ENCODE results near the gene WDR43.

The WDR43 gene

DNA sequence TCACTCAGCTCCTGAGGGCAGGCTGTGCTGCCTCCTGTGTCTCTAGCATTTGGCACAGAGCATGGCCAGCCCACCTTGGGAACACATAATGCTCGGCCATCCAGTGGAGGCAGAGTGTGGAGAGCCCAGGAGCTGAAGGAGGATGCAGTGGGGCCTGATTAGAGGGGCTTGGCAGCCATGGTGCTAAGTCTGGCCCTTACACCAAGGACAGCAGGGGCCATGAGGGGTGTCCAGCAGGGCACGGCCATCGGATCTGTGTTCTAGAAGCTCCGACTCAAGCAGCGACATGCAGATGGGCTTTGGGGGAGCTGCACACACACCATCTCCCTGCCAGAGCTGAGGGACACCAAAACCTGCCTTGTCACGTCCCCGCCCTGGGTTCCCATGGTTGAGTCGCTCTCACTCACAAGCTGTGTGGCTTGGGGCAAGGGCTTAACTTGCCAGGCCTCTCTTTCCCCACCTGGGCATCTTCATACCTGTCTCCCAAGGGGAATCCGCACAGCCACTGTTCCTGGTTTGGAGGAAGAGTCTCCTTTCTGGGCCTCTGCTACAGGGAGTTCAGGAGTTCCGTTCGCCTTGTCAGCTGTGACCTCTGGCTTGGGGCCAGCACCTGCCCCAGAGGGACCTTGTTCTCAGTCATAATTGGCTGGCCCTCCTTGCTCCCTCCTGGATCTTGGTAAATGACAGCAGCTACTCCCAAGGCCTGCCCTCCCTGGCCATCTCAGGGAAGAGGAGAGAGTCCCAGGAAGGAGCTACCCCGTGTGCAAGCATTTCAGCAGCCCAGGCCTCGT, 85.3 kb downstream of the WDR43 start:
- no peak overlapping the region for H3K27ac ChIP-seq (ENCODE audit: low read length, poor library complexity, severe bottlenecking)
- peak overlapping the region; percentile 19 for H4K91ac ChIP-seq (ENCODE audit: low read length)
- H3K79me1 ChIP-seq (replicated peaks; ENCODE audit: low read length, poor library complexity, severe bottlenecking) = no peaks in the 10 kb centered on the region
- H2BK120ac ChIP-seq (ENCODE audit: low read depth, low read length) = no peak overlapping the region
- H2BK15ac ChIP-seq (ENCODE audit: low read depth, poor library complexity, severe bottlenecking) = no peak overlapping the region
- no peaks in the 10 kb centered on the region for H3K9me3 ChIP-seq (ENCODE audit: control insufficient read depth, low read length)
- 79% methylated on average over 13 of the region's 13 CpGs for WGBS
- H3K27me3 ChIP-seq (ENCODE audit: control insufficient read depth in 1 of 2, insufficient read depth in 1 of 2, low read length in 2 of 2) = peaks cover 0 to 32% of the 10 kb centered on the region in 2 experiments
- no peak overlapping the region for H2BK5ac ChIP-seq (ENCODE audit: low read depth, low read length, poor library complexity, severe bottlenecking)
- H3K9ac ChIP-seq (ENCODE audit: low read length) = no peak overlapping the region
- H3K4me3 ChIP-seq (ENCODE audit: insufficient read depth in 1 of 2, low read depth in 1 of 2, low read length in 2 of 2) = no peak overlapping the region
- no peak overlapping the region for H4K8ac ChIP-seq (ENCODE audit: low read length)
- H3K18ac ChIP-seq (ENCODE audit: low read depth in 1 of 2, low read length in 2 of 2) = no peak overlapping the region
- DNase-seq = no peak
- no peak overlapping the region for H2AFZ ChIP-seq (ENCODE audit: low read depth, low read length)
- no peak overlapping the region for H2BK12ac ChIP-seq (ENCODE audit: low read length in 2 of 2)
- no peak overlapping the region for H3K4me2 ChIP-seq (ENCODE audit: low read length, poor library complexity, severe bottlenecking)
- H2AK5ac ChIP-seq (ENCODE audit: low read length, severe bottlenecking) = no peak overlapping the region
- H3K4me1 ChIP-seq (ENCODE audit: control insufficient read depth, insufficient read depth, low read depth, low read length) = peaks cover 16% of the 10 kb centered on the region
- no peaks in the 10 kb centered on the region for H3K36me3 ChIP-seq (ENCODE audit: control insufficient read depth in 1 of 2, insufficient read depth in 2 of 2, low read depth in 1 of 2, low read length in 2 of 2)
- H3K23ac ChIP-seq (ENCODE audit: low read length in 2 of 2) = no peak overlapping the region
- peak overlapping the region in 1 of 2 experiments; percentile 9 for H3K14ac ChIP-seq (ENCODE audit: low read length in 2 of 2)
- H3K4ac ChIP-seq (ENCODE audit: low read depth in 1 of 2, low read length in 2 of 2) = no peak overlapping the region

- Histone ChIP-seq H4K8ac (ENCODE audit: low read length) (no peak overlapping the region), H4K91ac (ENCODE audit: low read length) (no peak overlapping the region), H2AFZ (ENCODE audit: low read depth, low read length) (no peak overlapping the region), H3K27me3 (ENCODE audit: control insufficient read depth in 1 of 2, insufficient read depth in 1 of 2, low read length in 2 of 2) (peaks cover 0 to 32% of the 10 kb centered on the region in 2 experiments), H2BK15ac (ENCODE audit: low read depth, poor library complexity, severe bottlenecking) (no peak overlapping the region), H3K4me2 (ENCODE audit: low read length, poor library complexity, severe bottlenecking) (no peak overlapping the region), H3K36me3 (ENCODE audit: control insufficient read depth in 1 of 2, insufficient read depth in 2 of 2, low read depth in 1 of 2, low read length in 2 of 2) (no peaks in the 10 kb centered on the region), H3K23ac (ENCODE audit: low read length in 2 of 2) (no peak overlapping the region), H3K14ac (ENCODE audit: low read length in 2 of 2) (no peak overlapping the region), H3K4ac (ENCODE audit: low read depth in 1 of 2, low read length in 2 of 2) (no peak overlapping the region), H2BK12ac (ENCODE audit: low read length in 2 of 2) (no peak overlapping the region), H2BK120ac (ENCODE audit: low read depth, low read length) (no peak overlapping the region), H3K9me3 (ENCODE audit: control insufficient read depth, low read length) (no peaks in the 10 kb centered on the region), H2BK5ac (ENCODE audit: low read depth, low read length, poor library complexity, severe bottlenecking) (no peak overlapping the region), H3K18ac (ENCODE audit: low read depth in 1 of 2, low read length in 2 of 2) (no peak overlapping the region), H3K9ac (ENCODE audit: low read length) (peak overlapping the region; percentile 9), H3K27ac (ENCODE audit: low read length, poor library complexity, severe bottlenecking) (no peak overlapping the region), H3K4me1 (ENCODE audit: control insufficient read depth, insufficient read depth, low read depth, low read length) (peaks cover 16% of the 10 kb centered on the region), H2AK5ac (ENCODE audit: low read length, severe bottlenecking) (no peak overlapping the region), H3K4me3 (ENCODE audit: insufficient read depth in 1 of 2, low read depth in 1 of 2, low read length in 2 of 2) (no peak overlapping the region), H3K79me1 (replicated peaks; ENCODE audit: low read length, poor library complexity, severe bottlenecking) (no peaks in the 10 kb centered on the region)
- no peak for DNase-seq
- WGBS = 93% methylated on average over 3 of the region's 3 CpGs
Measured at GRCh38 chr2:28980368-28981015, 86.0 kb downstream of the WDR43 start.

DNA sequence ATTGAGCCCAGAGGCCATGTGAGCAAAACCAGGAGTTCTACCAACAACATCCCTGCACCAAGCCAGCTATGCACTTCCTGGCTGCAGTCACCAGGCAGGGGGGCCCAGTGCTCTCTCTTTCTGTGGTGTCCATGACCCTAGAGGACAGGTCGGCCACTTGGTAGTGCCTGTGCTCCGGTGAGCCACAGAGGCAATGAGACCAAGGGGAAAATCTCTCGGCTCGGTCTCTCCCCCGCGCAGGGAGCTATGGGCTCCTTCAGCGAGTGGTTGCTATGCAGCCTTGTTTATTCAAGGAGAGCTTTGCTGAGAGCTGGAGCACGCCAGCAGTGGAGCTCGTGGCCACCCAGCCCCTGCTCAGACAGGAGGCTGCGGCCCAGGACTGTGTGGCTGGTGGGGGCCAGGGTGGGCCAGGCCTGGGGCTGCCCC, 86.6 kb downstream of the WDR43 start, which contains the start of gene TOGARAM2:
Gene TOGARAM2 (plus strand): TSS at position 283 of the 426 bp plus-strand sequence. CDS start 13,537 bp downstream, outside the sequence.
- H3K4me2 ChIP-seq (ENCODE audit: low read length, poor library complexity, severe bottlenecking) = no peak within 1 kb of the TSS
- H3K4ac ChIP-seq (ENCODE audit: low read depth in 1 of 2, low read length in 2 of 2) = no peak within 1 kb of the TSS
- no peak within 1 kb of the TSS for H2AK5ac ChIP-seq (ENCODE audit: low read length, severe bottlenecking)
- H3K27me3 ChIP-seq (ENCODE audit: control insufficient read depth in 1 of 2, insufficient read depth in 1 of 2, low read length in 2 of 2) = peaks cover 0 to 32% of the 10 kb centered on the region in 2 experiments
- WGBS = 64% methylated on average over 10 of the region's 10 CpGs
- no peak within 1 kb of the TSS for H3K4me3 ChIP-seq (ENCODE audit: insufficient read depth in 1 of 2, low read depth in 1 of 2, low read length in 2 of 2)
- H3K23ac ChIP-seq (ENCODE audit: low read length in 2 of 2) = no peak within 1 kb of the TSS
- H2BK15ac ChIP-seq (ENCODE audit: low read depth, poor library complexity, severe bottlenecking) = no peak within 1 kb of the TSS
- no peak within 1 kb of the TSS for H2BK120ac ChIP-seq (ENCODE audit: low read depth, low read length)
- no peak within 1 kb of the TSS for H2BK5ac ChIP-seq (ENCODE audit: low read depth, low read length, poor library complexity, severe bottlenecking)
- H4K8ac ChIP-seq (ENCODE audit: low read length) = no peak within 1 kb of the TSS
- H3K9me3 ChIP-seq (ENCODE audit: control insufficient read depth, low read length) = no peaks in the 10 kb centered on the region
- DNase-seq = peak; percentile 65
- no peak within 1 kb of the TSS for H3K27ac ChIP-seq (ENCODE audit: low read length, poor library complexity, severe bottlenecking)
- H3K4me1 ChIP-seq (ENCODE audit: control insufficient read depth, insufficient read depth, low read depth, low read length) = peaks cover 16% of the 10 kb centered on the region
- no peak within 1 kb of the TSS for H2BK12ac ChIP-seq (ENCODE audit: low read length in 2 of 2)
- peak within 1 kb of the TSS in 1 of 2 experiments; percentile 21 for H3K18ac ChIP-seq (ENCODE audit: low read depth in 1 of 2, low read length in 2 of 2)
- peak within 1 kb of the TSS; percentile 25 for H4K91ac ChIP-seq (ENCODE audit: low read length)
- H3K79me1 ChIP-seq (replicated peaks; ENCODE audit: low read length, poor library complexity, severe bottlenecking) = no peaks in the 10 kb centered on the region
- no peak within 1 kb of the TSS for H2AFZ ChIP-seq (ENCODE audit: low read depth, low read length)
- no peaks in the 10 kb centered on the region for H3K36me3 ChIP-seq (ENCODE audit: control insufficient read depth in 1 of 2, insufficient read depth in 2 of 2, low read depth in 1 of 2, low read length in 2 of 2)
- H3K9ac ChIP-seq (ENCODE audit: low read length) = peak within 1 kb of the TSS; percentile 9
- H3K14ac ChIP-seq (ENCODE audit: low read length in 2 of 2) = no peak within 1 kb of the TSS

DNA sequence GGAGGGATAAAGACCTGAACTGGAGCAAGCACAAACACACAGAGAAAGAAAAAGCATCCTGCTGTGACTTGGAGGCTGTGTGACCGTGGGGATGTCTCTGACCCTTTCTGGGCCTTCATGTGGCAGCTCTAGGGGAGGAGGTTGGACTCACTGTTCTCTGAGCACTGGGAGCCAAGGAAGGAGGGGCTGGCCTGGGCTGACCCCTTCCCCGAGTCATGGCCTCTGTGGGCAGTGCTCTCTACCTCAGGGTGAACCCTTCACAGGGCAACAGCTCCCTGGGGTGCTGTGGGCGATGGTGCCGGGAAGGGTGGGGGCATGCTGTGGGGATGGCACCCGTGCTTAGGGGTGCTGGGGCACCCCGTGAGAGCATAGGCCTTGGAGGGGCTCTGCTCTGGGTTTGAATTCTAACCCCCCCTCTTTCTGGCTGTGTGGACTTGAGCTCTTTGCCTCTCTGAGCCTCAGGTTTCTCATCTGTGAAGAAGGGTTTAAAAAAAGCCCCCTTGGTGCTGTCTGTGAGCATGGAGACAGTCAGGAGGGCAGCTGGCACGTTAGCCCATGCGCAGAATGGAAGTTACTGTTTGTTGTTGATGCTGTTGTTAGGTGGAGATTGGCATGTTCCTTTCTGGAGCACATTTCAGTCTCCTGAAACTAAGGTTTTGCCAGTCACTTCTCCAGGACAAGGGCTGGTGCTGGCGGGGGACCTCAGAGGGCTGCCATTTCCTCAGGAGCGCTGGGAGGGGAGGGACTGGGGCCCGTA, 87.3 kb downstream of the WDR43 start:
- H3K4ac ChIP-seq (ENCODE audit: low read depth in 1 of 2, low read length in 2 of 2) = no peak overlapping the region
- H2BK15ac ChIP-seq (ENCODE audit: low read depth, poor library complexity, severe bottlenecking) = no peak overlapping the region
- H3K9me3 ChIP-seq (ENCODE audit: control insufficient read depth, low read length) = no peaks in the 10 kb centered on the region
- peaks cover 17% of the 10 kb centered on the region for H3K4me1 ChIP-seq (ENCODE audit: control insufficient read depth, insufficient read depth, low read depth, low read length)
- no peak overlapping the region for H2BK5ac ChIP-seq (ENCODE audit: low read depth, low read length, poor library complexity, severe bottlenecking)
- no peak overlapping the region for H4K8ac ChIP-seq (ENCODE audit: low read length)
- DNase-seq = no peak
- no peak overlapping the region for H2BK12ac ChIP-seq (ENCODE audit: low read length in 2 of 2)
- H3K14ac ChIP-seq (ENCODE audit: low read length in 2 of 2) = no peak overlapping the region
- no peak overlapping the region for H3K23ac ChIP-seq (ENCODE audit: low read length in 2 of 2)
- H2BK120ac ChIP-seq (ENCODE audit: low read depth, low read length) = no peak overlapping the region
- no peaks in the 10 kb centered on the region for H3K36me3 ChIP-seq (ENCODE audit: control insufficient read depth in 1 of 2, insufficient read depth in 2 of 2, low read depth in 1 of 2, low read length in 2 of 2)
- H3K79me1 ChIP-seq (replicated peaks; ENCODE audit: low read length, poor library complexity, severe bottlenecking) = no peaks in the 10 kb centered on the region
- H2AFZ ChIP-seq (ENCODE audit: low read depth, low read length) = no peak overlapping the region
- peak overlapping the region; percentile 25 for H4K91ac ChIP-seq (ENCODE audit: low read length)
- 82% methylated on average over 11 of the region's 11 CpGs for WGBS
- H2AK5ac ChIP-seq (ENCODE audit: low read length, severe bottlenecking) = no peak overlapping the region
- H3K9ac ChIP-seq (ENCODE audit: low read length) = no peak overlapping the region
- no peak overlapping the region for H3K4me3 ChIP-seq (ENCODE audit: insufficient read depth in 1 of 2, low read depth in 1 of 2, low read length in 2 of 2)
- no peak overlapping the region for H3K27ac ChIP-seq (ENCODE audit: low read length, poor library complexity, severe bottlenecking)
- no peak overlapping the region for H3K4me2 ChIP-seq (ENCODE audit: low read length, poor library complexity, severe bottlenecking)
- H3K18ac ChIP-seq (ENCODE audit: low read depth in 1 of 2, low read length in 2 of 2) = no peak overlapping the region
- peaks cover 0 to 32% of the 10 kb centered on the region in 2 experiments for H3K27me3 ChIP-seq (ENCODE audit: control insufficient read depth in 1 of 2, insufficient read depth in 1 of 2, low read length in 2 of 2)

All from mesenchymal stem cell (in vitro differentiated cells and primary cell).